Measurements from ENCODE around the gene TSHZ3.

The TSHZ3 gene

DNA sequence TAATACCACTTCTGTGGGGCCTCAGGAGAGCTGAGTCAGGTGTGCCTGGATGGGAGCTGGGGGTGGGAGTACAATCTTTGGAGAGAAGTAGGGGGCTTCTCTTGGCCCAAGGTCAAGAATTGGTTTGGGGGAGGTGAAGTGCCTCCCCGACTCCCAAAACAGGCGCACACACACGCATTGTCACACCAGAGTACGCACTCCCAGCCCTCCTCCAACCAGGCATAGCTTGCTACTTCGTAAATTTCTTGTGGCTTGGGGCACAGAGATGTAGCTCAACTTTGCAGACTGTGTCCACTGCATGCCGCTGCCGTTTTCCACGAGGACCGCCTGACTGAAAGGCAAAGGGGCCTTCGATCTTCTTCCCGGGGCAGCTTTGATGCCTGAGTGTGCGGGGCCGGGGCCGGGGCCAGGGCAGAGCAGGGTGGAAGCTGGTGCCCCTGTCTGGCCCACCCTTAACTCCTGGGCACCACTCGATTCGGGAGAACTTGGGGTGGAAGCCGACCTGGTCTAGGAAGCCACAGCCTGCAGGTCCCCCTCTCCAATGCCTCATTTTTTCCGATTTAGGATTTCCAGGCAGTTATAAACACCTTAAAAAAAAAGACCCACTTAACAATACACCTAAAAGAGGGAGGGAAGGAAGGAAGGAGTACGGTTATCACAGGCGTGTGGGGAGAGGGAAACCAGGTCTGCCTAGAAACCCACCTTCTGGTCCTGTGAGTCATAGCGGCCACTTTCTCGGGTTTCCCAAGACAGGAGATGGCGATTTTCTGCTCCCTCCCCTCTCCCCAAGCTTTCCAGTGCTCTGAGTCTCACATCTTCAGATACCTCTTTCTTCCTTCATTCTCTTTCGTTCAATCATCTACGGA lies 5.8 kb upstream of the TSHZ3 start:
- DNase-seq, result no peak

- DNase-seq, result no peak
Observed at GRCh38 chr19:31354316-31354715, 5.1 kb upstream of the TSHZ3 start.

DNA sequence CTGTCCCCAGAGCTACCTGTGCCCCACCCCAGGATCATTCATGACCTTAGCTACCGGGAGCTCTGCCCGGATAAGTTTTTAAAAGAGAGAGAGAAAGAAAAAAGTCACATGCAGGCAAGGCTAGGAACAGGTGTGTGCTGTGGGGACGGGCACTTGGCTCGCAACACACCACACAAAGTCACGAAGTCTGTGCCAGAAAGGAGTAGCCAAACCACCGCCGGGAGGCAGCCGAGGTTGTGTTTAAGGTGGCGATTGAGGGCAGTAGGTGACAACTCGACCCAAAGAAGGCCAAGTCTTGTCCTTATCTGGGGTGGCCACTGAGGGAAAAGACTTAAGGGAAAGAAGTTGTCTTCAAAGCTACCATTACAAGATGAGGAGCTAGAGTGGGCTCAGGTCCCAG lies 4.6 kb upstream of the TSHZ3 start:
- no peak for DNase-seq

- DNase-seq, result no peak
Observed at GRCh38 chr19:31352782-31353651, 3.8 kb upstream of the TSHZ3 start.

GRCh38 chr19:31352296-31352781 lies 3.1 kb upstream of the TSHZ3 start:
- DNase-seq, result no peak

- DNase-seq, result no peak
Observed at GRCh38 chr19:31351855-31352195, 2.6 kb upstream of the TSHZ3 start.

GRCh38 chr19:31351056-31351854 lies 2.0 kb upstream of the TSHZ3 start:
- no peak for DNase-seq

DNA sequence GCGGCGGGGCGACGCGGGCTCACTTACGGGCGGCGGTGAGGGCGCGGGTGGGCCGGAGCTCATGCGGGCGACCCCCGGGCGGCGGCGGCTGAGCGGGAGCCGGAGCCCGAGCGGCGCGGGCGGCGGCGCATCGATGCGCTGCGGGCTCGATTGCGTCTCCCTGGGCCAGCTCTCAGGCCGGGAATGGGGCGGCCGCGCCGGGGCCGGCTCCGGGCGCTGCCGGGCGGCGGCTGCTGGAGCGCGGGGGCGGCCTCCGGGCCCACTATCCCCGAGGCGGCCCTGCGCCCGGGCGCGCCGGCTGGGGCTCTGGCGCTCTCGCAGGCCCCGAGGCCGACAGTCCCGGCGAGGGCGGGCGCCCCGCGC lies 1.4 kb upstream of the TSHZ3 start:
- no peak for DNase-seq

- no peak for DNase-seq
Observed at GRCh38 chr19:31350033-31350692, 927 bp upstream of the TSHZ3 start.

DNA sequence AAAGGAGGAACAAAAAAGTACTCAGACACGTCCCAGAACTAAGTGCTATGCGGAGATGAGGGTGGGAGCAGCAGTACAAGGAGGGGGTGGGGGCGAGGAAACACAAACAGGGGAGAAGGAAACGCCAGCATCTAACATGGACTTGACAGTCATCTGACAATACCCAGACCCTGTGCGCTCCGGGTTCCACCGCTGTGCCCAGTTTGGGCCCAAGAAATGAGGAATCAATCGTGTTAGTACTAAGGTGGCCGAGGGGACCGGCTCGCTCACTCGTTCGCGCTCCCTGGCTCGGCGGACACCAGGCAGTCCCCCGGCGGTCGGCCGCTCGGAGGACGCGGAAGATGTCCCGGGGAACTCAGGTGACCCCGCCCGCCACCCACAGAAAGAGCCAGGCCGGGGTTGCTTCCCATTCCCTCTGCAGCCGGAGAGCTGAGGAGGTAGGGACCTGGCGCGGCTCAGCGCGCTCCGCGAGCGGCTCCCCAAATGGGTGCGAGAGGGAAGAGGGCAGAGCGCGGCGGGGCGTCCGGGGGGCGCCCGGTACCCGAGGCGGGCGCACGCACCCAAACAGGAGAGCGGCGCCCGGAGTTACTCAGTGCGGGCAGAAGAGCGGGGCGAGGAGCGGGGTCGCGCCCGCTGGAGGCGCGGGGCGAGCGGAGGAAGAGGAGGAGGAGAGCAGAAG lies 616 bp downstream of the TSHZ3 start:
- DNase-seq, result no peak

DNA sequence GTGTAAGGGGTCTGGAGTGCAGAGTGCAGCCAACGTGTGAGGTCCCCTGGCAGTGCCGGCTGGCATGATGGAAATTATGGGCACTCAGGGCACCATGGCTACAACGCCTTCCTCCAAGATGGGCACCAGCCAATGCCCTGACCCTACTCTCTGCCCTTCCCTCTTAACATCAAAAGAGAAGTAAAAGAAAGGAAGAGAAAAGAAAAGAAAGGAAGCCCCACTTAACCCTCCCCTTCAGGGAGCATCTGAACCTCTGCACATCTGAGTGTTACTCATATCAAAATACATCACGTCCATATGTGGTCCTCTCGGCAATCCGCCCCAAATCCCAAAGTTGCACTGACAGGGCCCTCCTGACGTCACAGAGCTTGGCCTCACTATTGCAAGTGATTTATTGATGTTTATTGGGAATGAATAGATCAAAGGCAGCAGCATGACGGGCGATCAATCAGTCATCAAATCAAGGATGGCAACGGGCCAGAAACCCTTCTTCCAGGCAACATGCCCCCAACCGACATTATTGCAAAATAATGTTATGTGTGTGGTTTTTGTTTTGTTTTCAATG lies 1.3 kb downstream of the TSHZ3 start:
- DNase-seq, result no peak

- no peak for DNase-seq
Observed at GRCh38 chr19:31347354-31347753, 1.9 kb downstream of the TSHZ3 start.

- no peak for DNase-seq
Observed at GRCh38 chr19:31346184-31347059, 2.8 kb downstream of the TSHZ3 start.

GRCh38 chr19:31344403-31344802 lies 4.8 kb downstream of the TSHZ3 start:
- no peak for DNase-seq

DNA sequence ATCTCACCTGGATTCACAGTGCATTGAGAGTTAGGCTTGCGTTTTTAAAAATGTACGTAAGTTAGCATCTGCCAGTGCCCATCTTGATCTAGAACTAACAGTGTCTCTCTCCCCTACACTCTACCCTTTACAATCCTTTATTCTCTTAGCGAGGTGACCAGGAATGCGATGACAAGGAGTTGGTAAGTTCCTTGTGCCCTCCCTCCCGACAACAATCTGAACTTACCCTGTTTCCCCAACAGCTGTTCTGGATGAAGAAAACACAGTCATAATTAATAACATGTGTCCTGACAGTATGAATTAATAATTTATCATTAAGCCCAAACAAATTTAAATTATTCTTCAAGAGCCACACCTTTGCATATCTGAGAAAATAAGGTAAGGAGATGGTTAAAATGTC lies 6.3 kb downstream of the TSHZ3 start:
- no peak for DNase-seq

- DNase-seq, result no peak
Observed at GRCh38 chr19:31340042-31341025, 8.9 kb downstream of the TSHZ3 start.

GRCh38 chr19:31339411-31339810 lies 9.8 kb downstream of the TSHZ3 start:
- DNase-seq, result no peak

DNA sequence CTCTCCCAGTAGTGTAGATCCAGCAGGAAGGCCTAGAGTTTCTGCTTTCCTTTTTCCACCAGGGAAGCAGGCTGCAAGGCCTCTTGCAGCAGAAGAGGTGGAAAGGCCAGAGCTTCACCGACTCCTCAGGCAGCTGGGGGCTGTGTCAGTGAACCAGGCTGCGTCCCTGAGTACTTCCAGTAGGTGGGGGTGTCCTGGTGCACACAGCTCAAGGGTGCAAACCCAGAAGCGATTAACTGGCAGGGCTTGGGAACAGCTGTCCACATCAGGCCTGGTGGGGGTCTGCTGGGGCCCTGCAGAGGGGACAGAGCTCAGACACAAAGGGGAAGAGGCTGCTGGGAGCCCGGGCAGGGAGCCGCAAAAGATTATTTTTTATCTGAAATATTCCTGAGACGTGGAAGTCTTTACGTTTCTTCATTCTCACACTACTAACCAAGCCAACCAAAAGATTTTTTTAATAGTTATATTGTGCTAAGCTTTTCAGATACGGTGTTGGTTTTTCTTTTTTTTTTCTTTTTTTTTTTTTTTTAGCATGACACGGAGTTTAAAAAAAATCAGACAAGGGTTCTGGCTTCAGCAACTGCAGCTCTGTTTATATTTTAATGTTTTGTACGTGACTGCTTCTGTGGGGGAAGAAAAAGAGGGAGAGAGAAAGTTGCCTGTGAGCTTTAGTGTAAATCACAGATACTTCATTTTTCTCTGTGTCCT lies 11.0 kb downstream of the TSHZ3 start:
- no peak for DNase-seq
